ENCODE results near the gene CFAP46. TPM values are rescaled to one million over a fixed set of nuclear protein-coding genes. Genes with fewer than 3 reads are reported as not detected.

The CFAP46 gene
- polyA plus RNA-seq, 3 donors, result 0.07 TPM; not detected in 2

- H3K27me3 Mint-ChIP-seq (ENCODE audit: low read depth in 3 of 3), result peaks cover 1 to 12% (median 8%) of the 10 kb centered on the region in 3 donors
- H3K9me3 ChIP-seq (replicated peaks in 1 of 2; ENCODE audit: control insufficient read depth in 1 of 2, insufficient read depth in 1 of 2, low read length in 2 of 2), result no peaks in the 10 kb centered on the region
- no peak overlapping the region for H3K4me3 Mint-ChIP-seq
- no peak overlapping the region for H3K4me2 ChIP-seq (replicated peaks; ENCODE audit: extremely low read depth, low read length, poor library complexity, severe bottlenecking)
- H3K4me3 ChIP-seq (replicated peaks in 1 of 3; ENCODE audit: low read depth in 2 of 3, low read length in 3 of 3), result no peak overlapping the region
- H3K4me1 ChIP-seq (ENCODE audit: control insufficient read depth in 1 of 2, insufficient read depth in 2 of 2, low read length in 2 of 2), result no peaks in the 10 kb centered on the region
- no peaks in the 10 kb centered on the region for H3K36me3 Mint-ChIP-seq
- H4K20me1 ChIP-seq (ENCODE audit: insufficient read depth, low read length), result no peaks in the 10 kb centered on the region
- no peak overlapping the region for H3K9ac ChIP-seq (ENCODE audit: insufficient read depth, low read length, poor library complexity, severe bottlenecking)
- WGBS (ENCODE audit: insufficient coverage), result 92% methylated on average over 15 of the region's 15 CpGs
- H3K27ac Mint-ChIP-seq, result no peak overlapping the region
- H3K4me1 Mint-ChIP-seq, result peaks cover 2% of the 10 kb centered on the region
- no peaks in the 10 kb centered on the region for H3K36me3 ChIP-seq (replicated peaks in 1 of 2; ENCODE audit: control insufficient read depth in 1 of 2, insufficient read depth in 2 of 2, low read length in 2 of 2)
- no peak overlapping the region for H2AFZ ChIP-seq (ENCODE audit: insufficient read depth, low read depth, low read length, poor library complexity, severe bottlenecking)
- TF ChIP-seq CTCF (IDR thresholded peaks at IDR 0.05), result no peak
- intact Hi-C loops (cut with micrococcal nuclease), result no loop called here
- no peak overlapping the region for H3K27ac ChIP-seq (ENCODE audit: low read depth in 1 of 2, low read length in 2 of 2)
- no peaks in the 10 kb centered on the region for H3K79me2 ChIP-seq (ENCODE audit: insufficient read depth, low read length)
- H3K27me3 ChIP-seq (ENCODE audit: control insufficient read depth in 2 of 2, insufficient read depth in 2 of 2, low read length in 2 of 2), result peaks cover 0 to 4% of the 10 kb centered on the region in 2 donors
- peaks cover 0 to 3% (median 1%) of the 10 kb centered on the region in 7 donors for H3K9me3 Mint-ChIP-seq
- no peak for DNase-seq
Measured at GRCh38 chr10:132876993-132877431, 65.4 kb downstream of the CFAP46 start.

- H3K79me2 ChIP-seq (ENCODE audit: insufficient read depth, low read length), result no peaks in the 10 kb centered on the region
- Mint-ChIP-seq H3K9me3 (peaks cover 0 to 3% (median 1%) of the 10 kb centered on the region in 7 donors), H3K4me3 (no peak overlapping the region), H3K27ac (no peak overlapping the region), H3K4me1 (peaks cover 2% of the 10 kb centered on the region), H3K36me3 (no peaks in the 10 kb centered on the region), H3K27me3 (ENCODE audit: low read depth in 3 of 3) (peaks cover 1 to 12% (median 8%) of the 10 kb centered on the region in 3 donors)
- no peak overlapping the region for H2AFZ ChIP-seq (ENCODE audit: insufficient read depth, low read depth, low read length, poor library complexity, severe bottlenecking)
- H3K27me3 ChIP-seq (ENCODE audit: control insufficient read depth in 2 of 2, insufficient read depth in 2 of 2, low read length in 2 of 2), result peaks cover 0 to 4% of the 10 kb centered on the region in 2 donors
- no peak overlapping the region for H3K4me2 ChIP-seq (replicated peaks; ENCODE audit: extremely low read depth, low read length, poor library complexity, severe bottlenecking)
- DNase-seq, result no peak
- H3K4me1 ChIP-seq (ENCODE audit: control insufficient read depth in 1 of 2, insufficient read depth in 2 of 2, low read length in 2 of 2), result no peaks in the 10 kb centered on the region
- H3K27ac ChIP-seq (ENCODE audit: low read depth in 1 of 2, low read length in 2 of 2), result no peak overlapping the region
- no peak overlapping the region for H3K9ac ChIP-seq (ENCODE audit: insufficient read depth, low read length, poor library complexity, severe bottlenecking)
- H3K36me3 ChIP-seq (replicated peaks in 1 of 2; ENCODE audit: control insufficient read depth in 1 of 2, insufficient read depth in 2 of 2, low read length in 2 of 2), result no peaks in the 10 kb centered on the region
- TF ChIP-seq CTCF (IDR thresholded peaks at IDR 0.05), result no peak
- WGBS (ENCODE audit: insufficient coverage), result 91% methylated on average over 18 of the region's 18 CpGs
- intact Hi-C loops (cut with micrococcal nuclease), result no loop called here
- no peaks in the 10 kb centered on the region for H3K9me3 ChIP-seq (replicated peaks in 1 of 2; ENCODE audit: control insufficient read depth in 1 of 2, insufficient read depth in 1 of 2, low read length in 2 of 2)
- H4K20me1 ChIP-seq (ENCODE audit: insufficient read depth, low read length), result no peaks in the 10 kb centered on the region
- H3K4me3 ChIP-seq (replicated peaks in 1 of 3; ENCODE audit: low read depth in 2 of 3, low read length in 3 of 3), result no peak overlapping the region
Measured at GRCh38 chr10:132876131-132876860, 66.1 kb downstream of the CFAP46 start.

Measured in CD14-positive monocyte (primary cell).